GM18858 (cell line): ENCODE data around the gene IMMT.
A peak's percentile ranks its signal among the peaks of the same experiment; 100 is the strongest.
"Not testable (repeated sequence)": the region's sequence is repeated elsewhere in the genome, so short reads cannot be mapped to it uniquely, and the experiment has no call there.

Source experiments
- ATAC-seq: cut with Tn5 transposase; IDR thresholded peaks from one replicate; pipeline ENCODE4 v1.9.1; 2021; ENCODE audit not compliant: unreplicated experiment

The IMMT gene

DNA sequence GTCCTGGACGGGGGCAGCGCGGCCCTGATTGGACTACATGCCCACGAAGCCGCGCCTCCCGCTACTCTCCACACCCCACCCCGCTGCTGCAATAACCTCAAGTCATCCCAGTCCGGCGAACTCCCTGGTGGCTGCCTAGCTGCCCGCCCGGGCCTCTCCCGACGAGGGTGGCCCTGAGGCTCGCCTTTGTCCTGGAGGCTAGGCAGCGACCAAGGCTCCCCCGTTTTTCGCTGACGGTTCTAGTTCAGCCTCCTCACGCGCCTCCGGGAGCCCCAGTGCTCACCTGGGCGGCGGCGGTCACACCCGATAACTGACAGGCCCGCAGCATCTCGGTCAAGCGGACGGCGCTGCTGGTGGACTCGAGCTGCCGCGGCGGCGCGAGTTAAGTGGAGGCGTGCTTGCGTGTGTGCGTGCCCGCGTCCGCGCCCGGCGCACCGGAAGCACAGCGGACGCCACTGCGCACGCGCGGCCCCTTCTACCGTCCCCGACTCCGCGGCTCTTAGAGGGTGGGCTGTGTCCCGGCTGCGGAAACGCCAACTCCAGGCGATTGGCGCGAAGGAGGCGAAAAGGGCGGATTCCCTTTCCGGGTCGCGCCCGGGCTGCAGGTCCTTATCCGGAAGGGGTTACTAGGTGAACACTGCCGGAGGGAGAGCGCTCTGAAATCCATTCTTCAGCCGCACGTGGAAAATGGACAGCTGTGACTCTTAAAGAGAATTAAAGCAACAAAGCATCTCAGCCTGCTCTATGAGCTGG is at the start of gene IMMT:
Gene IMMT (minus strand): TSS at position 408 of the 753 bp plus-strand sequence. CDS start 80 bp downstream, at position 328.
- ATAC-seq: peak; percentile 72

- ATAC-seq: not testable (repeated sequence)
Observed at GRCh38 chr2:86244781-86245180, 49.5 kb upstream of the IMMT start.

DNA sequence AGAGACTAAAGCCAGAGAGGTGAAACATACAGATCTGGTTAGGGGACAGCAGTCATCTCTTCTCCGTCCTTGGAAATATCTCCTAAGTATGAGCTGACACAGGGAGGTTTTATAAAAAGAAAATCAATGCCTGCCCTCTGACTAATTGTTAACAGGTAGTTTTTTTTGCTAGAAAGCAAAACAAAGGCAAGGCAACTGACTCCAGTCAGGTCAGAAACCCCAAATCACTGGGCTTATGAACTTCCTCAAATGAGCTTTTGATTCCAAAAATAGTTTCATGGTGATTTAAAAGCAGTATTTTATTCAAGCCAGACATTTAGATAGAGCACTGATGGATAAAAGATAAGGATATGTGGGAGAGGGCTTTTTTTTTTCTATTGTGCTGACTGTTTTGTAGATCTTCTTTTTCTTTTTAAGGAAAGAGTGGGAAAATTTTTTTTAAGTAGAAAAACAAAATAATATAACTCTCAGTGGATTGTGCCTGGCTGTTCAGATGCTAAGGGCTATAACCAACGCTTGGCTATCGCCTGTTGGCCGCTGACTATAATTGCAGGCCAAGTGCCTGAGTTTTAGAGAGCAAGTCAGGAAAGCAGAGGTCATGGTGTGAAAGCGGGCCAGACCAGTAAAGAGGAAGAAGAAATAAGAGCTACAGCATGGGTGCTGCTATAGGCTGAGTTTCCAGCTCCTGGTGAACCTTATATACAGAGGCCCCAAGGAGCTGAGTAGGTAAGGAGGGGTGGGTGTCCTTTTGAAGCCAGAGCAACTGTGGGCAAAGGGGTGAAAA is 48.9 kb upstream of the IMMT start:
- ATAC-seq: no peak

GRCh38 chr2:86243272-86243671 is 48.0 kb upstream of the IMMT start:
- no peak for ATAC-seq

DNA sequence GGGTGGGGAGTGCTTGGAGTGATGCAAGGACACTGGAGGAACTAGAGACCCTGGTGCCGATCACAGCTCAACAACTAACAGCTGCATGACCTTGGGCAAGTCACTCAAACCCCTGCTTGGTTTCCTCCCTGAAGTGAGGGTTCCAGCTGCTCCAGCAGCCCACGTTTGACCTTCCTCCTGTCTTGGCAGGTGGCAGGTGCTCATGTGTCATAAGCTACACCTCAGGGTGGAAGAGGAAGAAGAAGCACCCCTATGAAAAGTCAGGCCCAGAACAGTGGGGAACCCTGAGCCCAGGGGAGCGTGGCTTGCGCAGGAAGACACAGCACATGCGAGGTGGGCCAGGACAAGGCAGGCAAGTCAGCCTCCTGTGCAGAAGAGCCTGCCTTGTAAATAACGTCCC is 46.3 kb upstream of the IMMT start:
- no peak for ATAC-seq

- no peak for ATAC-seq
Observed at GRCh38 chr2:86240251-86240650, 45.0 kb upstream of the IMMT start.

DNA sequence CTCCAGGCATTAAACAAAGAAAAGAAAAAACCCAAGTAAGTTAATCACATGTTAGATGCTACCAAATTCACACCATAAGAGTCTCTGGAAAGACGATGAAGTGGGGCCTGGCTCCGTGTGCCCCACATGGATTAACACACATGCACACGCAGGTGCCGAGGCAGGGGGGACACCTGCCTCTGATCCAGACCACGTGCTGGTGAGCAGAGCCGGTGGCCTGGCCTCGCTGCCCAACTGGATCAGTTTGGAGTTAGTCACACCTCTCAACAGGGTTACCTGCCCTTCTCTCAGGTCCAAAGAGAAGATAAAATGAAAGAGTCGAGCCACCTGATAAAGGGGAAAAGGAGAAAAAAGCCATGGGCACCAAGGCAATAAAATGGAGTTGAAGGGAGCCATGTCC is 44.5 kb upstream of the IMMT start:
- no peak for ATAC-seq

GRCh38 chr2:86239326-86239725 is 44.1 kb upstream of the IMMT start:
- ATAC-seq: no peak

DNA sequence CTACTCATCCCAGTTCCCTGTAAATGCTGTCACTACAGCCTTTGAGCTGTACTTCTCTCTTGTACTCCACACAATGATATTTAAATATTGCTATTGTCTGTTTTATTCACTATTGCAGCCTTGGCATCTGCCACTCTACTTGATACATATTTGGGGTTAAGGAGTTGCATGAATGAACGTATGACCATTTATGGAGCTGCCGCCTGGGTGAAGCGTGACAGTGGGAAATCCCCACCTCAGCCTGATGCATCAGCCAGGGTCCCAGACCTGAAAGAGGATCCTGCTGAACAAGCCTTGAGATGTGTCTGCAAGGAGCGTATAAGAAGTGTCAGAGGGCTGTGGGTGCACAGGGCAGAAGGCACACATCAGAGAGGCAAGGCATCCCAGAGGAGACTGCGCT is 43.1 kb upstream of the IMMT start:
- peak; percentile 88 for ATAC-seq

GRCh38 chr2:86237172-86237571 is 41.9 kb upstream of the IMMT start:
- no peak for ATAC-seq

DNA sequence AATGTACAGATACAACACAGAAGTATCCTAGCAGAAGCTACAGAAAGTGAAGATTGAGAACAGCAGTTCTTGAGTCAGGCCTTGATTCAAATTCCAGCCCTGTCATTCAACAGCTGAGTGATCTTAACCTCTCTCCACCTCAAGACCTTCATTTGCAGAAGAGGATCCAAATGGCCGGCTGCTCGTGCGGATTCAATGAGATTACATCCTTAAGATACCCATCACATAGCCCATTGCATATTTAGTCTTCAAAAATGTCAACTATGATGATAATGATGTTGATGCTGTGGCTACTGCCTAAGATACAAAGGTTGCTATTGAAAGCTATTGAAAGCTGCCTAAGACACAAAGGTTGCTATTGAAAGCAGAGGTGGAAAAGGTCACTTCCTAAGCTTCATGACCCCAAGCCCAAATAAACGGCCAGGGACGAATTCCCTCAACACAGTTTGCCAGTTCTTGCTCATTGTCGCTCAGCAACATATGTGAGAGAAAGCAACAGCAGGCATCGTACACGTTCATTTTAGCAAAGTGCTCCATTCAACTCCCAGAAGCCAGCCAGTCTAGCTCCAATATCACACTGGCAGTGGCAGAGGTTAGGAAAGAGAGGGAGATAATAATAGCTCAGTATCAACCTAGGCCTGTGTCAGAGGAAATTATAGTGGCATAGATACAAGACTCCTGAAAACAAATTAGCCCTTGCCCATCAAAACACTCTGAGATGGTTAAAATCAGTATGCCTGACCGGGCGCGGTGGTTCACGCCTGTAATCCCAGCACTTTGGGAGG is 40.1 kb upstream of the IMMT start:
- no peak for ATAC-seq

DNA sequence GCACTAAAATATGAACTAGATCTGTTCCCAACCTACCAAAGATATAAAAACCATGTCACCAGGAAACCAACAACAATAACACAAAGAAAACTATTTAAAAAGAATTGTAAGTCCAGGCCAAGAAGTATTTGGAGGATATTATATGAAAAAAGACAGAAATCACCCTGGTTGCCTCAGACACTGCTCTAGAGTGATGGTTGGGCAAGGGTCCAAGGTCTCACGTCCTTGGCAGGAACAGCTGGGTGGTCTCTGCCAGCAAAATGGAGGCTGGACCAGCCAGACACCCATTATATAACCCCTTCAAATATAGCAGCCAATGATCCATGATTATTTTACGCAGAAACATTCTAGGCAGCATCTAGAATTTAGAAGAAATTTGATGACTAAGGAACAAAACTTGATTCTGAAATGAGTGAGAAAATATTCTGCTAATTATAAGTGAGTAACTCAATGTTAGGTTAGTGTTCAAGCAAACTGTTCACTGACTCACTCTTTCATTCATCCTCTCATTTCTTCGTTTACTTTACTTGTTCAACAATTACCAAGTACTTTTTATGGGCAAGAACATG is 39.4 kb upstream of the IMMT start:
- ATAC-seq: no peak

- no peak for ATAC-seq
Observed at GRCh38 chr2:86233436-86233835, 38.2 kb upstream of the IMMT start.

- no peak for ATAC-seq
Observed at GRCh38 chr2:86232910-86233309, 37.6 kb upstream of the IMMT start.

DNA sequence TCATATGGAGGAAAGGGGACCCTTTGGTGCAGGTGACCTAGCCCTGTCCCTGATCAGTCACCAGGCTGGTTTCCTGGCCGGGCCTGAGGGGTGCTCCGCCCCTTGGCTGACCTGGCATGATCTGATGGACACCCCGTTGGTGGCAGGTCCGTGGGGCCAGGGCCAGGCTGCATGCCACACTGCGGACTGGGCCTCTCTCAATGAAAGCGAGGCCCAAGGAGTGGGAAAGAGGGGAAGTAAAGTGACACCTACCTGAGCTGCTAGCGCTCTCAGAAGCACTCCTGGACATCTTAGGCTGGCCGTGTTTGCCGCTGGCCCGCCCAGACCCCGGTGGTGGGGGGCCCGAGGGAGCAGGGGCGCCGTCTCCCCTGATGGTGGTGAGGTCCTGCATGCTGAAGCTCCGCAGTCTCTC is 37.1 kb upstream of the IMMT start:
- ATAC-seq: no peak

DNA sequence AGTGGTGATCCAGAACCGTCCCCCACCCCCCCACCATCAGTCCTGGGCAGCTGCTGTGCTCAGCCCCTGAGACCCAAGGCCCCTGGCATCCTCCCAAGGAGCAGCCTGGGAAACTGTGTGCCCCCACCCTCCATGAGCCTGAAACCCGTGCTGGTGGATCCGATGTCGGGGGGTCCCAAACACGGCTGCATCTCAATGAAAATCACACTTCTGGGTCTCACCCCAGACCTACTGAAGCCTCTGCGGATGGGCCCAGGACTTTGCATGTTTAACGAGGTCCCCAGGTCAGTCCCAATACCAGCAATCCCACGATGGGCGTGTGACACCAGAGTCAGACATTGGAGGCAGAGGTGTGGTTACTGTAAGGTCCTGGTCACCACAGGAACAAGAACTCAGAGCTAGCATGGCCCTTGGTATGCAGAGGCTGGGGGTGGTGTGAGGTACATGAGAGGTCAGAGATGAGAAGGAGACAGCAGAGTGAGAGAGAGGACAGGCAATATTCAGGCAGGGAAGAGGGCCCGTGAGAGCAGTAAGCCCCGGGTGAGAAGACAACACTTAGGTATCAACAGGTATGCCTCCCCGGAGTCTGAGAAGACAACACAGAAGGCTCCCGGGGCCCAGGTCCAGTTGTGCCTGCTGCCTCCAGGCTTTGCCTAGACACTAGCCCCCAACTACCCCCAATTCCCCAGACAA is 36.6 kb upstream of the IMMT start:
- ATAC-seq: no peak

DNA sequence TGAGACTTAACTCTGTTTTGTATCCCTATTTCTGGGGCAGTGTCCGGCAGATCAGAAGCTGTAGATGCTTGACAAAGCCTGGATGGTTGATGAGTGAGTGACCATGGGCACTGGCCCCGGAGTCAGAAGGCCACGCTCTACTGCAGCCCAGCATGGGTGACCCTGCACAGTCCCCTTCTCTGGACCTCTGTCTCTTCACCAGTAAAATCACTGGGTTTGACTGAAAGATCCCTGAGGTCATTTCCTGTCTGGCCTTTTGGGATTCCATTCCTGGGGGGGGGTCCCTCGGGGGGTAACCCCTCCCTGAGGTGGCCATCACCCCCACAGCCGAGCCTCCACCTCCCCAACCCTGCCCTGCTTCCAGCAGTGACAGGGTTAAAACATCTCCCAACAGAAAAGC is 35.7 kb upstream of the IMMT start:
- ATAC-seq: no peak

GRCh38 chr2:86229221-86229620 is 34.0 kb upstream of the IMMT start:
- no peak for ATAC-seq

DNA sequence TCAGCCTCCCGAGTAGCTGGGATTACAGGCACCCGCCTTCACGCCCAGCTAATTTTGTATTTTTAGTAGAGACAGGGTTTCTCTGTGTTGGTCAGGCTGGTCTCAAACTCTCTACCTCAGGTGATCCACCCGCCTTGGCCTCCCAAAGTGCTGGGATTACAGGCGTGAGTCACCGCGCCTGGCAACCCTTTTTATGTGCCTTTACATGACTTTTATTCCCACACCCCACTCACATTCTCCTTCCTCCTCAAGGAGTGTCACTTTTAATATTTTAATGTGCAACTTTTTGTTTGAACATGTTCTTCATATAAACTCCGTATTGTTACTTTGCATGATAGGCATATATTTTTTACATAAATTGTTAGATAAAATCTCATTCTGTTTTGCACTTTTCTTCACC is 33.3 kb upstream of the IMMT start:
- ATAC-seq: not testable (repeated sequence)

DNA sequence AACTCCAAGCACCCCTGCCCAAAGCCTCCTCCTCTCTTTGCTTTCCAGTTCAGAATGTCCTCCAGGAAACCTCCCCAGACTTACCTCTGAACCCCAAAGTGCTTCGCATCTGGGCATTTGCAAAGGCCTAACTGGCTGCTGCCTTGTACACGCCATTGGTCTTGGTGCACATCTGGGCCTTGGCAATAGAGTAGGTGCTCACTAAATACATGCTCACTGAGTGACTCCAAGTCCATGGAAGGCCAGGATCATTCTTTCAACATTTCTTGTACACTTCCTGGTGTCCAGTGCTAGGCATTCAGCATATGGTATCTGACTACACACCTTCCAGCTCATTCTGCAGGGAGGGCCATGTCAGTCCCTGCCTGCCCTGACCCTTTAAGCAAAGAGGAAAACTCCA is 32.4 kb upstream of the IMMT start:
- no peak for ATAC-seq
